K562 (cell line): Measurements from ENCODE around the gene GLUD1. TPM values are rescaled to one million over a fixed set of nuclear protein-coding genes. Genes with fewer than 3 reads are reported as not detected.

ENCODE experiments used
- ATAC-seq: fragments of 200-7000 bp; cut with Tn5 transposase; 3 replicates; pipeline ENCODE4 v1.9.1; 2020; ENCODE audit warnings: moderate library complexity
- BruUV-seq: library from RNA; stranded (reverse); fragments of 400-500 nt; replicated peaks from 2 replicates; lab custom pipeline; 2021; lab: Mats Ljungman, UMichigan
- CTCF ChIA-PET: fragments of 300-600 bp; formaldehyde crosslinking; extraction: SDS; loops from one replicate; lab custom pipeline; 2021; ENCODE audit warnings: low intra/inter-chr PET ratio; lab: Yijun Ruan, JAX
- POLR2A ChIA-PET: fragments of 300-600, 350-650 bp; sonication (Branson Sonifier 250); formaldehyde crosslinking; extraction: SDS; loops from one replicate; lab custom pipeline; 2021; ENCODE audit warnings: antibody characterized with exemption, inconsistent platforms; lab: Yijun Ruan, JAX
- DNase-seq, 4 experiments: peaks; one replicate each; pipeline versions ENCODE4 v3.0.0 to v3.0.0-alpha.2; 2011 to 2018; ENCODE audit warnings: low spot score in 3 of 4, mixed read lengths in 3 of 4; ENCODE audit errors: extremely low read depth in 1 of 4
- FAIRE-seq: peaks from 2 replicates; lab custom pipeline; 2011; peaks lifted over from hg19 to GRCh38; lab: Jason Lieb, UNC
- H2AFZ ChIP-seq: 2 replicates; pipeline ENCODE4 v1.6.0; 2011; ENCODE audit warnings: low read depth, low read length, control low read depth, inconsistent platforms
- H3K27ac ChIP-seq: fragments of 200-600 bp; 3 replicates; pipeline ENCODE4 v1.8.0; 2011; ENCODE audit warnings: low read depth, mild to moderate bottlenecking, control low read depth, inconsistent platforms, low read length, moderate library complexity, mixed read lengths; ENCODE audit errors: extremely low read depth
- H3K27me3 ChIP-seq, 2 experiments: fragments of 300-600 bp in 1 of 2; 2 replicates in 1 of 2; 3 replicates in 1 of 2; pipeline versions ENCODE4 v1.6.0 to v1.8.0; 2011; ENCODE audit warnings: inconsistent platforms in 2 of 2, low read length in 2 of 2, mild to moderate bottlenecking in 1 of 2, mixed read lengths in 1 of 2, moderate library complexity in 1 of 2; ENCODE audit not compliant: control insufficient read depth in 2 of 2, insufficient read depth in 2 of 2
- H3K36me3 ChIP-seq: fragments of 300-600 bp; 3 replicates; pipeline ENCODE4 v1.8.0; 2011; ENCODE audit warnings: mild to moderate bottlenecking, low read length, inconsistent platforms; ENCODE audit not compliant: control insufficient read depth, insufficient read depth
- H3K4me1 ChIP-seq, 2 experiments: fragments of 200-600 bp in 1 of 2; replicated peaks in 1 of 2; 2 replicates in 1 of 2; 3 replicates in 1 of 2; pipeline versions ENCODE4 v1.5.1 to v1.8.0; 2011; ENCODE audit warnings: inconsistent platforms in 2 of 2, low read length in 2 of 2, mild to moderate bottlenecking in 1 of 2, mixed read lengths in 1 of 2, moderate library complexity in 1 of 2; ENCODE audit not compliant: control insufficient read depth in 2 of 2, insufficient read depth in 2 of 2
- H3K4me2 ChIP-seq: 2 replicates; pipeline ENCODE4 v1.6.1; 2011; ENCODE audit warnings: low read length, control low read depth, inconsistent platforms, mixed read lengths; ENCODE audit not compliant: insufficient read depth
- H3K4me3 ChIP-seq: fragments of 200-600 bp; sonication (generic), shearing (Covaris generic); 2 replicates; pipeline ENCODE4 v1.5.1; 2016; ENCODE audit warnings: control low read depth, inconsistent platforms
- H3K79me2 ChIP-seq: fragments of 200-600 bp; 3 replicates; pipeline ENCODE4 v1.8.0; 2011; ENCODE audit warnings: low read length, inconsistent platforms; ENCODE audit not compliant: control insufficient read depth, insufficient read depth
- H3K9ac ChIP-seq, 2 experiments: 2 replicates each; pipeline versions ENCODE4 v1.6.0 to v1.6.1; 2011; ENCODE audit warnings: low read depth in 2 of 2, low read length in 2 of 2, control low read depth in 1 of 2, inconsistent platforms in 1 of 2, mild to moderate bottlenecking in 1 of 2, mixed read lengths in 1 of 2; ENCODE audit not compliant: insufficient read depth in 1 of 2
- H3K9me1 ChIP-seq: one replicate; pipeline ENCODE4 v1.6.0; 2011; ENCODE audit warnings: inconsistent platforms, mild to moderate bottlenecking, low read length, moderate library complexity; ENCODE audit not compliant: control insufficient read depth, insufficient read depth
- H3K9me3 ChIP-seq: replicated peaks from 2 replicates; pipeline ENCODE4 v1.5.1; 2011; ENCODE audit warnings: low read depth, low read length, inconsistent platforms; ENCODE audit not compliant: control insufficient read depth, insufficient read depth
- H4K20me1 ChIP-seq: replicated peaks from 2 replicates; pipeline ENCODE4 v1.6.1; 2011; ENCODE audit warnings: low read length, inconsistent platforms, mixed read lengths; ENCODE audit not compliant: control insufficient read depth, insufficient read depth
- CREB3L1 ChIP-seq: fragments of 450-650 bp; IDR thresholded peaks from 2 replicates; pipeline ENCODE4 v1.6.1; 2014; ENCODE audit warnings: low read depth, mild to moderate bottlenecking, moderate library complexity, borderline replicate concordance
- ELK3 ChIP-seq: fragments of 450-650 bp; formaldehyde crosslinking; IDR thresholded peaks from 2 replicates; pipeline ENCODE4 v1.4.0; 2020; ENCODE audit warnings: mild to moderate bottlenecking
- FOXO4 ChIP-seq: fragments of 450-650 bp; formaldehyde crosslinking; IDR thresholded peaks from 2 replicates; pipeline ENCODE4 v1.4.0; 2020; ENCODE audit warnings: mild to moderate bottlenecking, moderate library complexity
- MAFF ChIP-seq: IDR thresholded peaks from 2 replicates; pipeline ENCODE4 v1.6.1; 2012; ENCODE audit warnings: low read length, improper control_type of control experiment
- RERE ChIP-seq: sonication (generic); formaldehyde crosslinking; IDR thresholded peaks from 2 replicates; pipeline ENCODE4 v1.8.0; 2023; ENCODE audit warnings: missing genetic modification reagents, mild to moderate bottlenecking, borderline replicate concordance
- STAG1 ChIP-seq: sonication (generic); formaldehyde crosslinking; IDR thresholded peaks from 2 replicates; pipeline ENCODE4 v1.5.0; 2020; ENCODE audit warnings: missing genetic modification reagents, borderline replicate concordance
- ZBTB12 ChIP-seq: fragments of 250-450 bp; sonication (Bioruptor Pico); IDR thresholded peaks from 2 replicates; pipeline ENCODE4 v1.4.0; 2020
- ZNF140 ChIP-seq: fragments of 250-450 bp; sonication (Bioruptor Pico); IDR thresholded peaks from 2 replicates; pipeline ENCODE4 v1.8.0; 2021; ENCODE audit warnings: moderate library complexity, mild to moderate bottlenecking, inconsistent platforms
- WGBS: fragments of 100-300 bp; shearing (Covaris generic); methylation state at CpG from one replicate; pipeline ENCODE4 v1.1.6; 2016; ENCODE audit warnings: low coverage, mixed read lengths; ENCODE audit not compliant: insufficient coverage; ENCODE audit errors: missing lambda C conversion rate; 5-methylcytosine and 5-hydroxymethylcytosine counted together
- in situ Hi-C: fragments of 300-500 bp; cut with MboI; formaldehyde crosslinking; loops from 4 replicates; pipeline ENCODE4 v1.15.0; 2018; ENCODE audit warnings: inconsistent platforms, mixed read lengths
- intact Hi-C: fragments of 100-400 bp; cut with micrococcal nuclease; formaldehyde crosslinking; loops from 2 replicates; pipeline ENCODE4 v1.14.2; 2022
- polyA plus RNA-seq, 8 experiments: library from polyadenylated mRNA; depleted of rRNA in 4 of 8; stranded (reverse) in 5 of 8; unstranded in 3 of 8; fragments of >200 nt; fragmentation: Nextera tagmentation in 2 of 8; fragmentation: Illumina TruSeq in 1 of 8; extraction: Ambion mirVana in 2 of 8; extraction: Trizol in 1 of 8; gene quantifications; 2 replicates each; pipeline versions ENCODE4 v1.2.1 to v1.2.3, GENCODE V29; 2011 to 2014; ENCODE audit warnings: inconsistent platforms in 1 of 8, missing spikeins in 1 of 8
- total RNA-seq, 7 experiments: library from RNA; depleted of rRNA in 6 of 7; stranded (reverse); fragments of >200 nt in 6 of 7; fragmentation: Illumina TruSeq in 2 of 7; extraction: Trizol in 2 of 7; gene quantifications; 2 replicates each; pipeline versions ENCODE4 v1.2.1 to v1.2.3, GENCODE V29; 2011 to 2021; ENCODE audit warnings: low replicate concordance in 1 of 7

Gene GLUD1
- total and polyA plus RNA-seq, 9 of the 15 experiments (the other 6 are each of a cell fraction or from before 2014, with no cell fraction given), result 21.9 to 92.0 (median 76.3) TPM

- H3K4me1 ChIP-seq, result no peaks in the 10 kb centered on the region; a peak in 1 of 5 replicates
- no TSS peak for BruUV-seq
- H3K79me2 ChIP-seq, result no peaks in the 10 kb centered on the region
- no peaks in the 10 kb centered on the region for H3K9me1 ChIP-seq
- no peak for ATAC-seq
- H3K36me3 ChIP-seq, result no peaks in the 10 kb centered on the region
- H3K9me3 ChIP-seq, result no peaks in the 10 kb centered on the region
- H4K20me1 ChIP-seq, result no peaks in the 10 kb centered on the region
- intact Hi-C loops (no loop called here), in situ Hi-C loops (no loop called here)
- no peak overlapping the region for H3K9ac ChIP-seq
- no peak for DNase-seq
- H3K4me2 ChIP-seq, result no peak overlapping the region
- CTCF ChIA-PET, result no interaction called here
- H3K27ac ChIP-seq, result no peak overlapping the region
- no peak overlapping the region for H2AFZ ChIP-seq
- no peak overlapping the region for H3K4me3 ChIP-seq
- 77% methylated on average over 9 of the region's 28 CpGs for WGBS
- POLR2A ChIA-PET, result no interaction called here
- H3K27me3 ChIP-seq, result no peaks in the 10 kb centered on the region
- FAIRE-seq, result no peak
- TF ChIP-seq MAFF (no peak), STAG1 (no peak), ZNF140 (CRISPR knock-in tag) (no peak), CREB3L1 (no peak), ELK3 (CRISPR knock-in tag) (no peak), ZBTB12 (CRISPR knock-in tag) (no peak), FOXO4 (CRISPR knock-in tag) (no peak), RERE (no peak)
Measured at GRCh38 chr10:87030912-87031635, 63.6 kb downstream of the GLUD1 start.
